Dendritic cell treated with granulocyte-macrophage colony-stimulating factor and Interleukin-4, amounts not matched to agents 40 ng/mL and 50 ng/mL, for 4 days (primary cell): ENCODE measurements around the gene ZNHIT2.
"Not testable (repeated sequence)": the region's sequence is repeated elsewhere in the genome, so short reads cannot be mapped to it uniquely, and the experiment has no call there.

Experiments used
- H3K27ac Mint-ChIP-seq: one replicate; pipeline ENCODE4 v1.8.0; 2022; ENCODE audit warnings: mild to moderate bottlenecking, mixed read lengths
- H3K27me3 Mint-ChIP-seq: one replicate; pipeline ENCODE4 v1.8.0; 2022; ENCODE audit warnings: mild to moderate bottlenecking, mixed read lengths
- H3K36me3 Mint-ChIP-seq: one replicate; pipeline ENCODE4 v1.8.0; 2022; ENCODE audit warnings: low read depth, mixed read lengths
- H3K4me1 Mint-ChIP-seq: one replicate; pipeline ENCODE4 v1.8.0; 2022; ENCODE audit warnings: low read depth, mixed read lengths
- H3K4me3 Mint-ChIP-seq: one replicate; pipeline ENCODE4 v1.8.0; 2022; ENCODE audit warnings: mild to moderate bottlenecking, moderate library complexity, mixed read lengths
- H3K9me3 Mint-ChIP-seq: one replicate; pipeline ENCODE4 v1.8.0; 2022; ENCODE audit warnings: mixed read lengths
- intact Hi-C: fragments of 100-400 bp; cut with micrococcal nuclease; formaldehyde crosslinking; loops from one replicate; pipeline ENCODE4 v1.15.0; 2022

Gene ZNHIT2

GRCh38 chr11:65118891-65119669 is 1.6 kb upstream of the ZNHIT2 start:
- not testable (repeated sequence) for H3K4me3 Mint-ChIP-seq, H3K9me3 Mint-ChIP-seq, H3K27me3 Mint-ChIP-seq
- peaks cover 66% of the 10 kb centered on the region for H3K36me3 Mint-ChIP-seq
- intact Hi-C loops, result loop anchor here (5.0 to 10.0 kb wide), 3 partner anchors 136 to 272 kb away; partner anchors contain the start of gene ATG2A
- peak overlapping the region; percentile 99 for H3K27ac Mint-ChIP-seq
- H3K4me1 Mint-ChIP-seq, result peaks cover 49% of the 10 kb centered on the region

- H3K27ac Mint-ChIP-seq, result peak overlapping the region; percentile 99
- H3K36me3 Mint-ChIP-seq, result peaks cover 64% of the 10 kb centered on the region
- no peaks in the 10 kb centered on the region for H3K9me3 Mint-ChIP-seq
- intact Hi-C loops, result loop anchor here (5.0 to 10.0 kb wide), 3 partner anchors 137 to 271 kb away; partner anchors contain the start of gene ATG2A
- no peak overlapping the region for H3K4me3 Mint-ChIP-seq
- peaks cover 52% of the 10 kb centered on the region for H3K4me1 Mint-ChIP-seq
- peaks cover 13% of the 10 kb centered on the region for H3K27me3 Mint-ChIP-seq
These were observed 766 bp upstream of the ZNHIT2 start for GRCh38 chr11:65118097-65118837.

- Mint-ChIP-seq H3K4me1 (peaks cover 67% of the 10 kb centered on the region), H3K27me3 (peaks cover 26% of the 10 kb centered on the region), H3K36me3 (peaks cover 55% of the 10 kb centered on the region), H3K4me3 (peak overlapping the region; percentile 84), H3K9me3 (no peaks in the 10 kb centered on the region), H3K27ac (peak overlapping the region; percentile 99)
- intact Hi-C loops, result loop anchor here (1.0 to 10.0 kb wide), 5 partner anchors 20 to 269 kb away; partner anchors contain the start of genes ARL2, ATG2A and VPS51
These were observed 913 bp downstream of the ZNHIT2 start for GRCh38 chr11:65116370-65117205.

- intact Hi-C loops, result loop anchor here (5.0 to 10.0 kb wide), 3 partner anchors 139 to 268 kb away; partner anchors contain the start of gene ATG2A
These were observed 2.0 kb downstream of the ZNHIT2 start for GRCh38 chr11:65115361-65116082.

GRCh38 chr11:65114538-65115171 is 2.8 kb downstream of the ZNHIT2 start:
- Mint-ChIP-seq H3K9me3 (no peaks in the 10 kb centered on the region), H3K27ac (no peak overlapping the region), H3K4me3 (no peak overlapping the region), H3K4me1 (peaks cover 64% of the 10 kb centered on the region), H3K36me3 (peaks cover 41% of the 10 kb centered on the region), H3K27me3 (peaks cover 26% of the 10 kb centered on the region)
- intact Hi-C loops, result loop anchor here (5.0 to 10.0 kb wide), 3 partner anchors 140 to 267 kb away; partner anchors contain the start of gene ATG2A

More at GRCh38 chr11:65115361-65116082, 2.0 kb downstream of the ZNHIT2 start:
- Mint-ChIP-seq H3K27me3 (peaks cover 26% of the 10 kb centered on the region), H3K4me1 (peaks cover 67% of the 10 kb centered on the region), H3K4me3 (peak overlapping the region; percentile 9), H3K9me3 (no peaks in the 10 kb centered on the region), H3K36me3 (peaks cover 45% of the 10 kb centered on the region), H3K27ac (no peak overlapping the region)

GRCh38 chr11:65113839-65114238 is 3.7 kb downstream of the ZNHIT2 start:
- no peak overlapping the region for H3K27ac Mint-ChIP-seq
- peaks cover 41% of the 10 kb centered on the region for H3K36me3 Mint-ChIP-seq

GRCh38 chr11:65113361-65113756 is 4.1 kb downstream of the ZNHIT2 start:
- Mint-ChIP-seq H3K9me3 (no peaks in the 10 kb centered on the region), H3K36me3 (peaks cover 41% of the 10 kb centered on the region), H3K4me3 (peak overlapping the region; percentile 55), H3K27ac (peak overlapping the region; percentile 86), H3K4me1 (peaks cover 56% of the 10 kb centered on the region), H3K27me3 (peaks cover 26% of the 10 kb centered on the region)
- intact Hi-C loops, result loop anchor here (10.0 kb wide), 2 partner anchors 141 to 199 kb away; partner anchors contain the start of gene ATG2A

More at GRCh38 chr11:65113839-65114238, 3.7 kb downstream of the ZNHIT2 start:
- H3K9me3 Mint-ChIP-seq, result no peaks in the 10 kb centered on the region
- H3K4me3 Mint-ChIP-seq, result no peak overlapping the region
- peaks cover 61% of the 10 kb centered on the region for H3K4me1 Mint-ChIP-seq
- intact Hi-C loops, result loop anchor here (10.0 kb wide), 2 partner anchors 141 to 199 kb away; partner anchors contain the start of gene ATG2A
- peaks cover 26% of the 10 kb centered on the region for H3K27me3 Mint-ChIP-seq

GRCh38 chr11:65112546-65113360 is 4.7 kb downstream of the ZNHIT2 start:
- Mint-ChIP-seq H3K4me1 (peaks cover 50% of the 10 kb centered on the region), H3K9me3 (no peaks in the 10 kb centered on the region), H3K27ac (peak overlapping the region; percentile 86), H3K4me3 (peak overlapping the region; percentile 91), H3K36me3 (peaks cover 41% of the 10 kb centered on the region), H3K27me3 (peaks cover 26% of the 10 kb centered on the region)
- intact Hi-C loops, result loop anchor here (10.0 kb wide), 2 partner anchors 142 to 198 kb away; partner anchors contain the start of gene ATG2A

- no peaks in the 10 kb centered on the region for H3K9me3 Mint-ChIP-seq
- intact Hi-C loops, result loop anchor here (10.0 kb wide), 2 partner anchors 143 to 197 kb away; partner anchors contain the start of gene ATG2A
- H3K4me1 Mint-ChIP-seq, result peaks cover 49% of the 10 kb centered on the region
- peaks cover 43% of the 10 kb centered on the region for H3K36me3 Mint-ChIP-seq
- H3K27me3 Mint-ChIP-seq, result peaks cover 26% of the 10 kb centered on the region
- H3K27ac Mint-ChIP-seq, result peak within 1 kb of the TSS; percentile 86
- peak within 1 kb of the TSS; percentile 91 for H3K4me3 Mint-ChIP-seq
These were observed 5.6 kb downstream of the ZNHIT2 start, which contains the start of gene TM7SF2 for GRCh38 chr11:65111744-65112545. TSS of gene TM7SF2 (plus strand) at chr11:65111872. CDS start at chr11:65112016, 144 bp downstream.

- Mint-ChIP-seq H3K27me3 (peaks cover 26% of the 10 kb centered on the region), H3K4me3 (peak overlapping the region; percentile 91), H3K27ac (peak overlapping the region; percentile 86), H3K9me3 (no peaks in the 10 kb centered on the region), H3K36me3 (peaks cover 50% of the 10 kb centered on the region), H3K4me1 (peaks cover 50% of the 10 kb centered on the region)
- intact Hi-C loops, result loop anchor here (10.0 kb wide), 2 partner anchors 144 to 196 kb away; partner anchors contain the start of gene ATG2A
These were observed 6.2 kb downstream of the ZNHIT2 start for GRCh38 chr11:65111159-65111743.
